ENCODE measurements around the gene GTF2H1. TPM values are rescaled to one million over a fixed set of nuclear protein-coding genes. Genes with fewer than 3 reads are reported as not detected.

Gene GTF2H1
- total and polyA plus RNA-seq, 9 of the 15 experiments (the other 6 are each of a cell fraction or from before 2014, with no cell fraction given): 56.9 to 126 (median 92.1) TPM

- no peak for TF ChIP-seq IFI16 (CRISPR knock-in tag; IDR thresholded peaks at IDR 0.05)
- no peak for TF ChIP-seq SAFB (IDR thresholded peaks at IDR 0.05; ENCODE audit: borderline replicate concordance, low read depth, low read length)
- TF ChIP-seq FOSL1 (tag; conservative IDR thresholded peaks at IDR 0.05): peak; percentile 66
- no peak for TF ChIP-seq ZNF146 (CRISPR knock-in tag; IDR thresholded peaks at IDR 0.05; ENCODE audit: unreplicated experiment)
- no peak for TF ChIP-seq GTF2E2 (tag; IDR thresholded peaks at IDR 0.05)
- no peak for TF ChIP-seq HLTF (IDR thresholded peaks at IDR 0.05)
- TF ChIP-seq CC2D1A (IDR thresholded peaks at IDR 0.05): no peak
- no peak for TF ChIP-seq LCOR (CRISPR knock-in tag; IDR thresholded peaks at IDR 0.05)
- peak in 1 of 2 experiments; percentile 6 for TF ChIP-seq E2F6 (IDR thresholded peaks at IDR 0.05; ENCODE audit: borderline replicate concordance in 1 of 2, extremely low read depth in 1 of 2, insufficient read depth in 1 of 2, insufficient read length in 1 of 2, low read depth in 1 of 2, low read length in 1 of 2, poor library complexity in 1 of 2, severe bottlenecking in 1 of 2)
- no peak for TF ChIP-seq JUND (IDR thresholded peaks at IDR 0.05; ENCODE audit: borderline replicate concordance, low read depth, low read length)
- TF ChIP-seq JUND (tag; IDR thresholded peaks at IDR 0.05; ENCODE audit: borderline replicate concordance, low read depth, low read length): peak; percentile 3; the same call in 2 of the 3 replicates
- no peak for TF ChIP-seq CXXC5 (CRISPR knock-in tag; IDR thresholded peaks at IDR 0.05)
- TF ChIP-seq STAT6 (CRISPR knock-in tag; IDR thresholded peaks at IDR 0.05): no peak
- TF ChIP-seq SIX5 (IDR thresholded peaks at IDR 0.05; ENCODE audit: borderline replicate concordance in 1 of 2, insufficient read depth in 1 of 2, low read depth in 1 of 2, low read length in 2 of 2): no peak
- no peak for TF ChIP-seq PHB2 (IDR thresholded peaks at IDR 0.05; ENCODE audit: low read depth)
- TF ChIP-seq NR2C2 (CRISPR knock-in tag; IDR thresholded peaks at IDR 0.05): no peak
- TF ChIP-seq NR2C2 (tag; IDR thresholded peaks at IDR 0.05): peak; percentile 61; the same call in 1 of the 2 replicates
- peak; percentile 48 for TF ChIP-seq ATF3 (IDR thresholded peaks at IDR 0.05)
- 0 out of 2 replicates have a peak, but pooled peaks have one; percentile 30 for TF ChIP-seq ATF3 (CRISPR knock-in tag; conservative IDR thresholded peaks at IDR 0.05)
- no peak for TF ChIP-seq CTCF (IDR thresholded peaks at IDR 0.05 in 2 of 3, conservative IDR thresholded peaks at IDR 0.05 in 1 of 3; ENCODE audit: insufficient read depth in 2 of 3, low read depth in 1 of 3, low read length in 3 of 3)
- no peak for TF ChIP-seq ZNF212 (CRISPR knock-in tag; IDR thresholded peaks at IDR 0.05)
Observed at GRCh38 chr11:18383388-18384156, 61.2 kb downstream of the GTF2H1 start (continued).

Measured in K562 (cell line).